CD4-positive, alpha-beta T cell treated with Interleukin-17A for 1 hour (primary cell): Measurements from ENCODE around the gene SLAIN1.
A peak's percentile ranks its signal among the peaks of the same experiment; 100 is the strongest.

Experiments used
- DNase-seq: peaks from one replicate; pipeline ENCODE4 v3.0.0-alpha.2; 2020

Gene SLAIN1

GRCh38 chr13:77752512-77753069, 55.1 kb downstream of the SLAIN1 start:
- no peak for DNase-seq

GRCh38 chr13:77760893-77761292, 63.4 kb downstream of the SLAIN1 start:
- no peak for DNase-seq

GRCh38 chr13:77767413-77767812, 69.9 kb downstream of the SLAIN1 start:
- DNase-seq = no peak

GRCh38 chr13:77774181-77774580, 76.7 kb downstream of the SLAIN1 start:
- DNase-seq = no peak

GRCh38 chr13:77776704-77777103, 79.2 kb downstream of the SLAIN1 start:
- no peak for DNase-seq

- peak; percentile 42 for DNase-seq
Measured at GRCh38 chr13:77779552-77780272, 82.2 kb downstream of the SLAIN1 start.

GRCh38 chr13:77781808-77782207, 84.3 kb downstream of the SLAIN1 start:
- DNase-seq = no peak

- no peak for DNase-seq
Measured at GRCh38 chr13:77784515-77784914, 87.0 kb downstream of the SLAIN1 start.

- no peak for DNase-seq
Measured at GRCh38 chr13:77786695-77787287, 89.3 kb downstream of the SLAIN1 start.

- no peak for DNase-seq
Measured at GRCh38 chr13:77789376-77789775, 91.9 kb downstream of the SLAIN1 start.

GRCh38 chr13:77800219-77800618, 102.7 kb downstream of the SLAIN1 start:
- no peak for DNase-seq

- DNase-seq = no peak
Measured at GRCh38 chr13:77806518-77806917, 109.0 kb downstream of the SLAIN1 start.

- no peak for DNase-seq
Measured at GRCh38 chr13:77807431-77808135, 110.1 kb downstream of the SLAIN1 start.

GRCh38 chr13:77810430-77810829, 112.9 kb downstream of the SLAIN1 start:
- DNase-seq = no peak

GRCh38 chr13:77810878-77811277, 113.4 kb downstream of the SLAIN1 start:
- no peak for DNase-seq

GRCh38 chr13:77811381-77811780, 113.9 kb downstream of the SLAIN1 start:
- no peak for DNase-seq

GRCh38 chr13:77811981-77812380, 114.5 kb downstream of the SLAIN1 start:
- no peak for DNase-seq
